ENCODE measurements around the gene NRP2.

DNA sequence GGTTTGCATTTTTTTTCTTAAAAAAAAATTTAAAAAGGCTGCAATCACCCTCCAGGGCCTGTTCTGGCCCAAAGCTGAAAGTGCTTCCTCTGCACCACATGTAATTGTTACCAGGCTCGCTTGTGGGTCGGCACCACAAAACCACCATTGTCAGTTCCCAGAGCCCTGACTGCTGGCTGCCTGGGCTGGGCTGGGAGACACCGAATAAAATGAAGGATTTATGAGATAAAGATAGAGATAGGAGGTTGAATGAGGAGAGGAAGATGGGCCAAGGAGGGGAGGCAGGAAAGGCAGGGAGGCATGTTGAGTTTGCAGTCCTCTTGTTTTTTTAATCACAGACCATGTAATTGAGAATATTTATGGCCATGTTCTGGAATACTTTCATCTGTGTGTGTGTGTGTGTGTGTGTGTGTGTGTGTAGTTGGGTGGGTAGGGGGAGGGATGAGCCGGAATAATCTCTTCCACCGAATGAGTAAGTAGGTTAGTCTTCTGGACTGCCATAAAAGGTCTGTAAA, 14.7 kb downstream of the NRP2 start:
- TF ChIP-seq, protein P1, sequence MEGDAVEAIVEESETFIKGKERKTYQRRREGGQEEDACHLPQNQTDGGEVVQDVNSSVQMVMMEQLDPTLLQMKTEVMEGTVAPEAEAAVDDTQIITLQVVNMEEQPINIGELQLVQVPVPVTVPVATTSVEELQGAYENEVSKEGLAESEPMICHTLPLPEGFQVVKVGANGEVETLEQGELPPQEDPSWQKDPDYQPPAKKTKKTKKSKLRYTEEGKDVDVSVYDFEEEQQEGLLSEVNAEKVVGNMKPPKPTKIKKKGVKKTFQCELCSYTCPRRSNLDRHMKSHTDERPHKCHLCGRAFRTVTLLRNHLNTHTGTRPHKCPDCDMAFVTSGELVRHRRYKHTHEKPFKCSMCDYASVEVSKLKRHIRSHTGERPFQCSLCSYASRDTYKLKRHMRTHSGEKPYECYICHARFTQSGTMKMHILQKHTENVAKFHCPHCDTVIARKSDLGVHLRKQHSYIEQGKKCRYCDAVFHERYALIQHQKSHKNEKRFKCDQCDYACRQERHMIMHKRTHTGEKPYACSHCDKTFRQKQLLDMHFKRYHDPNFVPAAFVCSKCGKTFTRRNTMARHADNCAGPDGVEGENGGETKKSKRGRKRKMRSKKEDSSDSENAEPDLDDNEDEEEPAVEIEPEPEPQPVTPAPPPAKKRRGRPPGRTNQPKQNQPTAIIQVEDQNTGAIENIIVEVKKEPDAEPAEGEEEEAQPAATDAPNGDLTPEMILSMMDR (IDR thresholded peaks at IDR 0.05) = no peak
- no peak for TF ChIP-seq POLR2A (IDR thresholded peaks at IDR 0.05)
- no peak for TF ChIP-seq POLR2AphosphoS5 (IDR thresholded peaks at IDR 0.05)

Measured in upper lobe of left lung (tissue), 4 donors.